IPS-11a (cell line): Measurements from ENCODE around the gene MRM2.
A peak's percentile ranks its signal among the peaks of the same experiment; 100 is the strongest.

ENCODE experiments used
- H3K4me3 ChIP-seq: one replicate; pipeline ENCODE4 v1.5.1; 2013; ENCODE audit warnings: low read depth, low read length, control low read depth

Gene MRM2

GRCh38 chr7:2249744-2250323, 7.8 kb upstream of the MRM2 start:
- H3K4me3 ChIP-seq: no peak overlapping the region

DNA sequence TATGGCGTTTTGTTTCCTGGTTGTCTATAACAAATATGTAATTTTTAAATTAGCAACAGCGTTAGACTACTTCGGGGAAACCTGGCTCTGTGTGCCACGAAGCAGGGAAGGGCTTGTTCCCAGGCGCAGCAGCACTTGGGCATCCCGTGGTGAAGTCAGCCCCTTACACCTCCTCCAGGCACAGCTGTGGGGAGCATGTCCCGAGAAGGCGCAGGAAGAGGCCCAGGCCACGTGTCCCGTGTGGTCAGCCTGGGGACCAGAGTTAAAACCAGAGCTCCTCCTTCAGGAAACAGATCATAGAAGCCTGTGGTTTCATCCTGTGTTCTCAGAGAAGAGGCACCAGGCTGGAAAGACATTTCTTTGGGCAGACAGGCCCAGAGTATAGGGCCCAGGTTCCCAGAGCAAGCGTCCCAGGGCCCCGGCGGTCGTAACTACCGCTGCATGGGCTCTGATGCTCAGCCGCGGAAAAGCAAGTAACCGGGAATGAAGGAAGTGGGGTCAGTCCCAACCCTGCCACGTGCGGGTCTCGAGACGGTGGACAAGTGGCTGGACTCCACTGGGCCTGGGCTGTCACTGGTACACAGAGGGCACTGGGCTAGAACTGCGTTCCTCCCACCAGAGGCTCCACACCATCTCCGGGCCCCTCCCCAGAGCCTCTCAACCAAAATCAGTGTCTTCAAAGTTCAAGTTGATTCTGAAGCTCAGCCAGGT, 7.1 kb upstream of the MRM2 start:
- no peak overlapping the region for H3K4me3 ChIP-seq

- H3K4me3 ChIP-seq: no peak overlapping the region
These were observed 5.4 kb upstream of the MRM2 start for GRCh38 chr7:2247141-2247995.

DNA sequence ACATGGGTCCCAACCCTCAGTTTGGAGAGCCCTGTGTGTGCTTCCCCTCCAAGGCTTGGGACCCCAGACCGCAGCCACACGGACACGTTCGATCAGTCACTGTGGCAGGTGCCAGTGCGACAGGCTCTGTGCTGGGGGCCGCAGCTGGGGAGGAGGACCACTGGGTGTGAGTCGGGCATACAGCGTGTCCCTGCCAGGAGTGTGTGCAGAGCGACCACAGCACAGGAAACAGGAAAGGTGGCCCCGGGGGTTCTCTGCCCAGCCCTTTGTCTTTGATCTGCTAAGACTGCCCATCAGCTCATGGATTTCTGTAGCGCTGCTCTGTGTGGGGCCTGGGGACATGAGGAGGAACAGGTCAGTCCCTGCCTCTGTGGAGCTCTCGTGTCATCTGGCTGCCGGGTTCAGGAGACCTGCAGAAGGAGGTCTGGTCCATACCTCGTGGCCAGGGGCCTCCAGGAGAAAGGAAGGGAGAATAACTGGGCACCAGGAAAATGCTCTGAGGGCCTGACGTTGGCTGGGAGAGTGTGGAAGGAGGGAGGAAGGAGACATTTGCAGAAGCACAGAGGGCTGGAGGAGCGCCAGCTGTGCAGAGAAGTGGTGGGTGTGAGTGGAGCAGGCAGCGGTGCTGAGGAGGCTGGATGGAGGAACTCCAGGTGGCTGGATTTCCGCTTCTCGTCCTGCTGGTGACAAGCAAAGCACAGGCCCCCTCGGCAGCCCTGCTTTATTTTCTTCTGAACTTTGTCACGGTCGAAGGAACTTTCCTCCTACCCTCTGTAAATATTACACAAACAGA, 4.1 kb upstream of the MRM2 start:
- no peak overlapping the region for H3K4me3 ChIP-seq

GRCh38 chr7:2244404-2244995, 2.5 kb upstream of the MRM2 start:
- H3K4me3 ChIP-seq: no peak overlapping the region

DNA sequence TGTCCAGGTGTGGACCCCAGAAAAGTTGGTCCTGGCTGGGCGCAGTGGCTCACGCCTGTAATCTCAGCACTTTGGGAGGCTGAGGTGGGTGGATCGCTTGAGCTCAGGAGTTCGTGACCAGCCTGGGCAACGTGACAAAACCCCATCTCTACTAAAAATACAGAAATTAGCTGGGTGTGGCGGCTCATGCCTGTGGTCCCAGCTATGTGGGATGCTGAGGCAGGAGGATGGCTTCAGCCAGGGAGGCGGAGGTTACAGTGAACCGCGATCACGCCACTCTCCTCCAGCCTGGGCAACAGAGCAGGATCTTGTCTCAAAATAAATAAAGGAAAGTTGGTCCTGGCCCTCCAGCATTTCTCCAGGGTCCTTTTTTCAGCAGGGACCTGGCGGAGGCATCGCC, 1.5 kb upstream of the MRM2 start:
- no peak overlapping the region for H3K4me3 ChIP-seq

DNA sequence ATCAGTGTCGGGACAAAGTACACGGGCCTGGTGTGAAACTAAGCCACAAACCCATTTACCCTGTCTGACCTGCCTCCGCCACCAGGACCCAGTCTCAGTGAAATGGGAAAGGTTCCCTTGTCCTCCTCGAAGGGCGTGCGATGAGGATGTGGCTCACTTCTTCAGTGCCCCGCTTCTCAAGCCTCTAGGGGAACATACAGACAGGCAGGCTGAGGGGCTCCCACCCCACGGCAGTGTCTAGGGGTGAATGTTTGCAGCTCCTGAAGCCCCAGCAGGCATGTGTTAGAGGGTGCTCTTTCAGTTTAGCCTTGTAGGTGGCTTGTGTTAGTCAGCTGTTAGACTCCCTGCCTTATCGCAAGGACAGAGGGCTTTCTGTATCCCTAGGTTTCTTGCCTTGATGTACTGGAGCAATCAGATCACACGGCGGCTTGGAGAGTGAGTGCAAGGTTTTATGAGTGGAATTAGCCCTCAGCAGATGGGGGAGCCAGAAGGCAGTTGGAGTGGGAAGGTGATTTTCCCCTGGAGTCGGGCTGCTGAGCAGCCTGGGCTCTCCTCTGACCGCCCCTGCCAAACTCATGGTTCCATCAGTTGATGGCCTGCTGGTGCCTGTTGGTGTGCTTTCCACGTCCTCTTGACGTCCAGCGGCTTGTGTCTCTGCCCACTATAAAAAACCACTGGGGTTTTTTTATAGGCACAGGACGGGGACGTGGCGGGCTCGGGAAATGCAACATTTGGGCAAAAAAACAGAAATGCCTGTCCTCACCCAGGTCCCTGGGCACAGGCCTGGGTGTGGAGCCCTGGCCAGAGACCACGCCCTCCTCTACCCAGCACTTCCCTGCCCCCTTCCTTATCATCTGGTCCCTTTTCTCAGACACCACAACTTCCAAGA, 780 bp upstream of the MRM2 start:
- H3K4me3 ChIP-seq: peak overlapping the region; percentile 88

- no peak overlapping the region for H3K4me3 ChIP-seq
These were observed 2.8 kb downstream of the MRM2 start for GRCh38 chr7:2239242-2239641.

GRCh38 chr7:2237109-2237602, 4.8 kb downstream of the MRM2 start:
- no peak overlapping the region for H3K4me3 ChIP-seq

DNA sequence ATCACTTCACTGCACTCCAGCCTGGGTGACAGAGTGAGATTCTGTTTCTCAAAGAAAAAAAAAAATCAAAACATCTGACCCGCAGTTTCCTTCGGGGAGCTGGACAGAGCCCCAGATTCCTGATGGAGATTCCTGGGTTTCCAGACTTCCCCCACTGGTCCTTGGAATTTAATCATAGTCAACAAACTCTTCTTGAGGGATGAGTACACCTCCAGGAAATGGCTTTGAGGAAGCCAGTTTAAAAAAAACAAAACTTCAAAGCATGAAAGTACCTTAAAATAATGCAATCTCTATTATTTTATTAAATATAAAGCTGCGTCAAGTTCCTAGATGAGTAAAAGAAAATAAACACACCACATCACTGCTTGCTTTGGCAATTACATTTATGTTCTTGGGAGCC, 8.1 kb downstream of the MRM2 start:
- no peak overlapping the region for H3K4me3 ChIP-seq

DNA sequence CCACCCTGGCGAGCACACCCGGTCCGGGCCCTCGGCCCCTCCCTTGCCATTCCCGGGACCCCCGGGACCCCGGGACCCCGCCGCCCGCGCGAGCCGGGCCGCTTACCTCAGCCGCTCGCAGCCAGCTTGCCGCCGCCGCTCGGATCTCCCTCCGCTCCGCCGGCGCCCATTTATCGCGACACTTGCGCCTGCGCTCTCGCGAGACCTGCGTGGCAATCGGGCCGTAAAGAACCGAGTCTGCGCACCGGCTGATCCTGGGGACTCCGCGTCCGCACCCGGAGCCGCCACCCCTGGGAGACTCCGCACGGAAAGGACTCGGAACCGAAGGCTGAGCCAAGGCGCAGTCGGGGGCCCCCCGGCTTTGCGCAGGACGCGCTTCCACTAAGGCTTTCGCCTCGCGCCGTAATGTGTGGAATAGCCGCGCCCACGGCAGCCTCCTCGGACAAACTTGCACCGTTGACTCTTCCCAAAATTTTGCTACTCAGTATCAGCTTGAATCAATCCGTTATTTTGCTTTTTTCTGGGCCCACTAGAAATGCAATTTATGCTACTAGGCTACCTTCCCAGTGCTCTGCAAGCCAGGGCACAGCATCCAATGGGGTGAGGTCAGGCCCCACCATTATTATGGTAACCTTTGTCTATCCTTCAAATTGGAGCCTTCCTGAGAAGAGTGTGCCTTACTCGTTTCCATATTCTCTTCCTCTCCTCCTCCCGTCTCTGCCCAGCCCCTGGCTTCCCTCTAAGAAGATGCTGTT, 9.1 kb downstream of the MRM2 start, which contains the start of gene MAD1L1:
TSS of gene MAD1L1 (minus strand) at position 180 of the 755 bp plus-strand sequence. CDS start 2,812 bp downstream, outside the sequence.
- peak within 1 kb of the TSS; percentile 56 for H3K4me3 ChIP-seq

- H3K4me3 ChIP-seq: peak overlapping the region; percentile 56
These were observed 9.8 kb downstream of the MRM2 start for GRCh38 chr7:2231992-2232765.

- H3K4me3 ChIP-seq: no peak overlapping the region
These were observed 11.1 kb downstream of the MRM2 start for GRCh38 chr7:2230882-2231281.

GRCh38 chr7:2230226-2230625, 11.8 kb downstream of the MRM2 start:
- no peak overlapping the region for H3K4me3 ChIP-seq

GRCh38 chr7:2229467-2229866, 12.5 kb downstream of the MRM2 start:
- H3K4me3 ChIP-seq: no peak overlapping the region

GRCh38 chr7:2228921-2229320, 13.1 kb downstream of the MRM2 start:
- H3K4me3 ChIP-seq: no peak overlapping the region

- H3K4me3 ChIP-seq: no peak overlapping the region
These were observed 14.3 kb downstream of the MRM2 start for GRCh38 chr7:2227699-2228098.

- H3K4me3 ChIP-seq: no peak overlapping the region
These were observed 16.2 kb downstream of the MRM2 start for GRCh38 chr7:2225830-2226229.
